Breast epithelium (tissue), 3 donors: Measurements from ENCODE around the gene FGGY.

Experiments
- POLR2AphosphoS5 ChIP-seq, 3 donors: sonication (generic); formaldehyde crosslinking; IDR thresholded peaks; one replicate each; pipeline ENCODE4 v1.6.1; 2017; ENCODE audit warnings: antibody characterized with exemption in 3 of 3
- TF ChIP-seq, protein P1 (sequence below), 3 donors: fragments of 450-650 bp; IDR thresholded peaks; one replicate each; pipeline ENCODE4 v1.5.1; 2016 to 2017; ENCODE audit warnings: antibody characterized with exemption in 3 of 3, mild to moderate bottlenecking in 3 of 3, moderate library complexity in 3 of 3

DNA sequence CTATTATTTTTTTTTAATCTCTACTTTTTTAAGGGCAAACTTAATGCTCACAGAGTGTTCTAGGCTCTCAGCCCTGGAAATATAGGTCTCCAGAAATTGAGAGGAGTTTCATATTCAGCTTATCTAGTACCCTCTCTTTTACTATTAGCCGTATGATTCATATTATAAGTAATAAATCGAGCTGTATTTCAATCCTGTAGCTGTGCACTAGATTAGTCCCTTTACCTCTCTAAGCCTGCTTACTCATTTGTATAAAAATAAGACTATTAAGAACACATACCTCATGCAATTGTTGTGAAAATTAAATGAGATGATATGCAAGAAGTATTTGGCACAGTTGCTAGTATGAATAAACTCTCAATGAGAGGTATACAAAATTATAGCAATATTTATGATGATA, 389.7 kb downstream of the FGGY start:
- TF ChIP-seq POLR2AphosphoS5 (IDR thresholded peaks at IDR 0.05): no peak
- TF ChIP-seq, protein P1, sequence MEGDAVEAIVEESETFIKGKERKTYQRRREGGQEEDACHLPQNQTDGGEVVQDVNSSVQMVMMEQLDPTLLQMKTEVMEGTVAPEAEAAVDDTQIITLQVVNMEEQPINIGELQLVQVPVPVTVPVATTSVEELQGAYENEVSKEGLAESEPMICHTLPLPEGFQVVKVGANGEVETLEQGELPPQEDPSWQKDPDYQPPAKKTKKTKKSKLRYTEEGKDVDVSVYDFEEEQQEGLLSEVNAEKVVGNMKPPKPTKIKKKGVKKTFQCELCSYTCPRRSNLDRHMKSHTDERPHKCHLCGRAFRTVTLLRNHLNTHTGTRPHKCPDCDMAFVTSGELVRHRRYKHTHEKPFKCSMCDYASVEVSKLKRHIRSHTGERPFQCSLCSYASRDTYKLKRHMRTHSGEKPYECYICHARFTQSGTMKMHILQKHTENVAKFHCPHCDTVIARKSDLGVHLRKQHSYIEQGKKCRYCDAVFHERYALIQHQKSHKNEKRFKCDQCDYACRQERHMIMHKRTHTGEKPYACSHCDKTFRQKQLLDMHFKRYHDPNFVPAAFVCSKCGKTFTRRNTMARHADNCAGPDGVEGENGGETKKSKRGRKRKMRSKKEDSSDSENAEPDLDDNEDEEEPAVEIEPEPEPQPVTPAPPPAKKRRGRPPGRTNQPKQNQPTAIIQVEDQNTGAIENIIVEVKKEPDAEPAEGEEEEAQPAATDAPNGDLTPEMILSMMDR (IDR thresholded peaks at IDR 0.05): no peak
